NCI-H2171 (cell line): ENCODE data around the gene FADS3.
A peak's percentile ranks its signal among the peaks of the same experiment; 100 is the strongest.

Experiments used
- DNase-seq: peaks from one replicate; lab custom pipeline; 2025; lab: John Stamatoyannopoulos, UW

FADS3 gene

DNA sequence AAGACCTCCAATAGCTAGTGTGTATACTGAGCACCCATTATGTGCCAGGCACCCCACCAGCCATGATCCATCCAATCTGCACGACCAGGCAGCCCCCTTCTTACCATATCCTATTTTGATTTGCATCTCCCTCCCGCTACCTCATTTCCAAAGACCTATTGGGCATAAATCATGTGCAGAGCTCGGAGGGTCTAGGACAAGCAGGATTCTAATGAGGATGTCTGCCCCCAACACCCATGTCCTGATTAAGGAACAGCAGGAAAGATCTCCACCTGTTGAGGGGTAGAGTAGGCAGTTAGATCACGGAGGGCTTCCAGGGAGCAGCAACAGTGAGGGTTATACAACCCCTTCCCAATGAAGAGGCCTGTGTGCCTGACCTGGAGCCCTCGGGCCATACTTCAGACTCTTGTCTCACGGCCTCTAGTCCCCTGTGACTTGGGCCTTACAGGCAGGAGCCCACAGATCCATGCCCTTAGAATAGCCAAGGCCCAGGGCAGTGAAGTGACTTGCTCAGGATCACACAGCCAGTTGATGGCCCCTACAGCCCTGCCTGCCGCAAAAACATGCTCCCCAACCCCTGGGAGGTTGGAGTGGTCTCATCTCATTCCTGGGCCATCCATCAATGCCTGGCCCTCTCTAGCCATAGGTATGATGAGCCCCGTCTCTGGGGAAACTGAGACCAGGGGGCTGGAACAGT lies 22.5 kb upstream of the FADS3 start:
- DNase-seq: no peak

DNA sequence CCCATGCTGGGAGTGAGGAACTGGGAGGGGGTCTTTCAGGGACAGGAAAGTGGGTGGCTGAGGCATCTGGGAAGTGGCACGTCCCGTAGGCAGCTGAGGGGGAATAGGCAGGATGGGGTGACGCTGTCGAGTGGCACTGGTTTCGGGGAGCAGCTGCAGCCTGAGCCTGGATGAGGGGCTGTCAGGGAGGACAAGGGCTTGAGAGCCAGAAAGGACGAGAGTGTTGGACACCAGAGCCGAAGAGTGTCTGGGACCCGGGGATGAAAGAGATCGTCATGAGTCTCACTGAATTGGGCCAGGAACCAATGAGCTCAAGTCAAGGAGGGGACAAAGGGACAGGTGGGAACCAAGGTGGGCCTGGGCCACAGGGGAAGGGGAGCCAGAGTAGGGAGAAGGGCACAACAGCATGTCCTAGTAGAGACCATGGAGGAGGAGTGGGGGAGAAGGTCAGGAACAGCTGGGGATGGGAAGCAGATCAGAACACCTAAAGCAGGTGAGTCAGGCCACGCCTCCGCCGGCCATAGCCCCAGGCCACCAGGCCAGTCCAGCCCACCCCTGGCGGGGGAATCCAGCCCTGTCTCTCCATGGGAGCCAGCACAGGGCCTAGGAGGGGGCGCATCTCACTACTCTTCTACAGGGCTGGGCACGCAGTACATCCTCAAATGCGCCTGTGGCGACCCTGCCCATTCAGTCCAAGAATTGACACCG lies 21.8 kb upstream of the FADS3 start:
- no peak for DNase-seq

- no peak for DNase-seq
These were observed 21.2 kb upstream of the FADS3 start for GRCh38 chr11:61912530-61912898.

DNA sequence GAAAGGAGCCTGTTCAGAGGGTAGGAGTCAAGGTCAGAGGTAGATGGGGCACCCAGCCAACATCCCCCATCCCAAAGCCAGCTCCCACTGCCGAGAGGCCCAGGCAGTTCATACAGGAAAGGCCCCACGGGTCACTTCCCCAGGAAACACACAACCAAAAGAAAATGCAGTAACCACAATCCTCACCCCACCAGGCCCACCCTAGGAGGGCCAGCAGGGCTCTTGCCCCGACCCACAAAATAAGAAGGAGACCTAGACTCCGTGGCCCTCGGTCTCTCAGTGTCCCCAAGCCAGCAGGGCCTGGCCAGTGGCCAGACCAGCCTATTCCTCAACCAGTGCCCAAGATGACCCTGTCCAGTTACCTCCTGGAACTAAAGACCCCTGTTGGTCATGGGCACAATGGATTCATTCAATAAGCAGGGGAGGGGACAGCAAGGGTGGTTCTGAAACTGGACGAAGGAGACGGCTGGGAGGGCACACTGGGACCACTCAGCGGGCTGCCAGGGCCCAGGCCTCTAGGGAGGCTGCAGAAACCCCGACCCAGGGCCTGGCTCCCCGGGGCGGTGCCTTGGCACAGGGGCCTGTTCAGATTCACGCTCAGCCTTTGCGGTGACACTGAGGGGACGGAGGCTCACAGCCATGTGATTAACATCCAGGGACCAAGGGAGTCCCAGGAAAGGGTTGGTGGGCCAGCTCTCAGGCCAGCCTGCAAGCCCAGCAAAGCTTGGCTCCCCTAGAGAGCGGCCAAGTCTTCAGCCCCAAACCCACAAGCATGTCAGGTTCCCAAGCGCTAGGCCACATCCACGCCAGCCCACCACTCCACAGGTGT lies 20.6 kb upstream of the FADS3 start:
- no peak for DNase-seq

DNA sequence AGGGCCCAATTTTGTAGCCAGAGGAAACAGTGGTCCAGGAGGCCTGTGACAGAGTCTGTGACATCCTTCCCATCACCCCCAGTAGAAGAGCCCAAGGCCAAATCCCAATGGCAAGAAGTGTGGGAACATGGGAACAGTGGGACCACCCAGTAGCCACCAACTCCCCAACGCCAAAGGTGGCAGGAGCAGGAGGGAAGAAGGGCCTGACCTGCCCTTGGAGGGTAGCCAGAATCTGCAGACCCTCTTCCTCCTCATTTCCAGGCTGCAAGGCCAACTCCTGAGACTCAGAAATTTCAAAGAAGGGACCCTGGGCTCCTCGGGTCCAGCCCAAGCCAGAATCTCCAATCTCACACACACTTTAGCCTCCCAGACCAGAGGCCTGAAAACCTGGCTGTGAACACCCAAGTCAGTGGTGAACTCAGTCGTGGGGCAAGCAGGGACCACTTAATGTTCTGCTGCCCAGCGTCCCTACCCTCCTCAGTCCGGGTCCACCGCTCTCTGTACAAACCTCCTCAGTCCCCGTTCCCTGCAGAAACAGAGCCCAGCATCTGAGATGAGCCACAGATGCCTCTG lies 19.9 kb upstream of the FADS3 start:
- DNase-seq: no peak

DNA sequence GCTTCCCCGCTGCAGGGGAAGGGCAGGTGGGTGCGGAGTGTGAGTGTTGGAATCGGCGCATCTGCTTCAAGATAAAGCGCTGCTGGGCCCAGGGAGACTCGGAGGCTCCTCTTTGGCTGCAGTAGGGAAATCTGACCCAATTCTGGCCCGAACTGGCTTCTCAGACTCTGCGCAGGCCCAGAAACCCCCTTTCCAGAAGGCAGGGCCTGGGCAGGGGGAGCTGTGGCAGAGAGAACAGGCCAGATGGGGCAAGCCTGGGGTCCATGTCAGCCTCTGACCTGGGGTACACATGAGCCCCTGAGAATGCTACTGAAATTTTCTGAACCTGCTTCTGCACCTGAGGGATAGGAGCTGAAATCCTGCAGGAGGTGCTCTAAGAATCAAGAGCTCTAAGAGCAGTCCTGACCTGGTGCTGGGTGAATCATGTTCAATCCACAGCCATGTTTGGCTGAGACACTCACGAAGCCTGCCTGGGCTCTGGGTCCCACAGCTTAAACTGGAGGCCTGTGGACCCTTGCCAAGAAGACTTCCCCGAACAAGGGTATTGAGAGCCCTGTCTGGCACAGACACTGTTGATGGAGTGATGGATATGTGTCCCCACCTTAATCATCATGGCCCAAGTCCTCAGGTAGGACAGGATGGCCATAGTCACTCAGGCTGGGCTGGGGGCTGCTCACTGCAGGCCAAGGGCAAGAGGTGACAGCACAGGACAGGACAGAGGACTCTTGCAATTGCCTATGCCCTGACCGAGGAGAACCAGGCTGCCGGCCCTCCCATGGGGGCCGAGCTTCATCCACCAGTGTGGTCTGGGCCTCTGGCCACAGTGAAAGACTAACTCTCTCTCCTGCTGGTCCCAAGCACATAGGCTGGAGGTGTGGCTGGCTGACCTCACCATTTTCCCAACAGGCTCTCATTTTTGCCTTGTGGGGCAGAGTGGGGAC lies 19.1 kb upstream of the FADS3 start:
- no peak for DNase-seq

DNA sequence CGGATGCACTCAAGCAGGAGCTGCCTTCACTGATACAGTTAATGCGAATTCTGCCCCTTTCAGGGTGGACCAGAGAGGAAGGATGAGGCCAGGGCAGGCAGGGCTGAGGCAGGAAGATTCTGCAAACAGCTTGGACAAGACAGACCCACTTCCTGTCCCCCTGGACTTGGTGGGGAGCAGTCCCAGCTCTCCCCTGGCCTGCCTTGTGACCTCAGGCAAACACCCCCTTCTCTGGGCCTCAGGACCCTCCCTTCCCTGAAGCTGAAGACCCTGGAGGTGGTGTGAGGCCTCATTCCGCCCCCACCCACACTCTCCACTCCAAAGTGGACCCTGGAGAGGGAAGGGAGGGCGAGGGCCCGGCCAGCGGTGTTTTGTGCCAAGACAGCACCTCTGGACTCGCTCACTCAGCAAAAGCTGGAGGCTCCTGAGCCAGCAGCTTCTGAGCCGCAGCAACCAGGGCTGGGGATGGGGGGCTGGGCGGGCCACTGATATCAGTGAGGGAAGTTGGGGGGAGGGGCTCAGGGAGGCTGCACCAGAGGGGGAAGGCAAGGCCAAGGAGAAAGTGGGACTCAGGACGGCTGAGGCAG lies 17.5 kb upstream of the FADS3 start:
- no peak for DNase-seq

DNA sequence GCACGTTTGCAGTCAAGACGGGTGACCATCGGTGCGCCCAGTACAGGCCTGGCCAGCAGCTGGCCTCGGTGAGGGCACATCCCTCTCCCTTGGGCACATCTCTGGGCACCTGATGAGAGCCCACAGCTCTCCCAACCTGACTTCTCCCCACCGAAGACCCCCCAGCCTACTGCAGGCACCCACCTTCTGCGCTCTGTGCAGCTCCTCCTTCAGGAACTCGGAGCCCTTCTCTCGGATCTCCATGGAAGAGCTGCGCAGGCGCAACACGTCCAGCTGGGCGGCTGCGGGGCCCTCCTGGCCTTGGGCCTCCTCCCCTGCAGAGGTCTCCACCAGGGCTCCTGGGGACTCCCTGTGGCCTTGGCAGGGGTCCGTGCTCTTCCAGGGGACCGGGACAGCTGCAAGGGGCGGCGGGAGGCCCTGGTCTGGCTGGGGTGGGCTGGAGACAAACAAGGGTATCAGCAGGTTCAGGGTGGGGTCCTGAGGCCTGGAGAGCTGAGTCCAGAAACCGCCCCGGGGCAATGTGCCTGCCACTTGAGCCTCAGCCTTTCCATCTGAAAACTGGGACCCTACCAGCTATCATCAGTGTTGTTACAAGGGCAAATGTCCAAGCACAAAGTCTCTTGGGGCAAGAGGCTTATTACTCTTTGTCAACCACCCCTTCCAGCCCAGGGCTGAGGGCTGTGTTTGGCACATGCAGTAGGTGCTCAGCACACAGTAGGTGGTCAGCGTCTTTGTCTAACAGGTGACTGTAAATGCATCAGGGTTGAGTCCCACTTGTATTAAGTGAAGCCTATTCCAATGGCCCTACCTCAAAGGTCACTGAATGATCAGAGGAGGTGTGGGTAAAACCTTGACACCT lies 16.8 kb upstream of the FADS3 start:
- DNase-seq: no peak

DNA sequence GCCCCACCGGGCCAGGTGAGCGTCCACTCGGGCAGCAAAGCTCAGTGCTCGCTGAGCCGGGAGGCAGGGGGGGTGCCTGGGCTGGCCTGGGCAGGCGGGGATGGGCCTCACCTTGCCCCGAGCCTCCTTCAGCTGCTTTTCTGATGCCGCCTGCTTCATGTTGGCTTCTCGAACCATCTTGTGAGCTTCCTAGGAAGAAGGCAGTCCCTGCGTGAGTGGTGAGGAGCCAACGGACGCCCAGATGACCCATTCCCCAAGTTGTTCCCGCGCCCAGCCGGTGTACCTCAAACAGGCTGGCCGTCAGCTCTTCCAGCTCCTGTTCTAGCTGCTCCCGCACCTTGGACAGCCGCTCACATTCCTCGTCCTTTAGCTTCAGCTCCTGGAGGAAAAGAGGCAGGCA lies 15.9 kb upstream of the FADS3 start:
- DNase-seq: no peak

GRCh38 chr11:61906522-61906909 lies 15.2 kb upstream of the FADS3 start:
- no peak for DNase-seq

DNA sequence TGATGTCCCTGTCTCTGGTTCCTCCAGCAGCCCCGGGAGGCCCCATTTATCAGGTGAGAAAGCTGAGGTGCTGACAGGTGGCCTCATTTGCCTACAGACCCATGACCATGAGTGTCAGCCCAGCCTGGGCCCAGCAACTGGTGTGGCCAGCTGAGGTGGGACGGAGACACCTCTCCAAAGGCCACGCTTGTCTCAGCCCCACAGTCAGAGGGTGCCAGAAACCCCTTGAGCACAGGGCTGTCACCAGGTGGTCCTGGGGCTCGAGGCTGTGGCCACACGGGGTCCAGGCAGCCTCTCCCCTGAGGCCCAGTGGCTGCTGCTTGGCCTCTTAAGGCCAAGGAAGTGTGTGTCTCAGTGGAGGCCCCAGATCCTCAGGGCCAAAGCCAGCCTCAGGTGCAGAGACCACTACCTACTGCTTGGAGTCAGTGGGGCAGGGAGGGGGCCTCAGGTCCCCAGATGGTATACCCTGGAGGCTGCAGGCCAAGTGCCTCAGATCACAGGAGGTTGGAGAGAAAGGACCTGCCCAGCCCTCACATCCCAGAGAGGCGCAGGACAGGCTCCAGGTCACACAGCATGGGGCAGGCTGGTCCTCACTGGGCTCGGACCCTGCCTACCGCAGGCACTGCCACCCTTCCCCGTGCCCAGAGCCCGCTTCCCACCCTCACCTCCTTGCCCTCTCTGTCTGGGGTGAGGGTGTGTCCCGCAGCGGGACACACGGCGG lies 14.6 kb upstream of the FADS3 start:
- DNase-seq: no peak

GRCh38 chr11:61905067-61905696 lies 13.8 kb upstream of the FADS3 start:
- DNase-seq: no peak

DNA sequence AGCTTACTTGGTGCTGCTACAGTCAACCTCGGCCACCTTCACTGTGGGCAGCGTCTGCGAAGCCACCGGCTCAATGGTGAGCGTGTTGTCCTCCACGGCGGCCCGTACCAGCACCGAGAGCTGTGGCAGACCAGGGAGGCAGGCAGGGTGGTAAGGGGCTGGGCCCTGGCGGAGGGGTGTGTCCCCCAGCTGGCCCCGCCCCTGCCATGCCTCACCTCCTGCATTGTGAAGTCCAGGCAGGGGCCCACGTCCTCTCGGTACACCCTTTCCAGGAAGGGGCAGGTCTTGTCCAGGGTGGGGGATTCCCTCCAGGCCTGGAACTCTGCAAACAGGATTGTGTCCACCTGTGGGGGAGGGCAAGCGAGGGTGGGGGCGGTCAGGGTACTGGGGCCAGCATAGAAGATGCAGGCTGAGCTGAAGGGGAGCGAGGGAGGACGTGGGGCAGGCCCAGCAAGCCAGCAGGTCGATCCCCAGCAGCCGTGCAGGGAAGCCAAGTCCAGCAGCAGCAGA lies 13.2 kb upstream of the FADS3 start:
- no peak for DNase-seq

DNA sequence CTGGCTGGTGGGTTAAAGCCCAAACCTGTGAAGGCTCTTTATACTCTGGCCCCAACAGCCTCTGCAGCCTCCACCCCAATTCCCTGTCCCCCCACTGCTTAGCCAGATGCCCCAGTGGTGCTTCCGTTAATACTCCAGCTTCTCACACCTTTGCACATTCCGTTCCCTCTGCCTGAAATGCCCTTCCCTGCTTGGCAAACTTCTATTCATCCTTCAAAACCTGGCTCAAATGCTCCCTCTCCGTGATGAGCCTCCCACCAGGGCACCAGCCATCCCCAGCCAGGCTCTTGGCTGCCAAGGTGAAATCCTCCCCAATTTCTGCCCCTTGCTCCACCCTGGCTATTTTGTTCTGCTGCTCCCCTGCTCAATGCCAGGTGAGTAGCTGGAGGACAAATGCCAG lies 12.5 kb upstream of the FADS3 start:
- DNase-seq: no peak

GRCh38 chr11:61902313-61902712 lies 11.0 kb upstream of the FADS3 start:
- no peak for DNase-seq

- DNase-seq: no peak
These were observed 10.1 kb upstream of the FADS3 start for GRCh38 chr11:61901397-61901796.

GRCh38 chr11:61900251-61900650 lies 8.9 kb upstream of the FADS3 start:
- DNase-seq: no peak

DNA sequence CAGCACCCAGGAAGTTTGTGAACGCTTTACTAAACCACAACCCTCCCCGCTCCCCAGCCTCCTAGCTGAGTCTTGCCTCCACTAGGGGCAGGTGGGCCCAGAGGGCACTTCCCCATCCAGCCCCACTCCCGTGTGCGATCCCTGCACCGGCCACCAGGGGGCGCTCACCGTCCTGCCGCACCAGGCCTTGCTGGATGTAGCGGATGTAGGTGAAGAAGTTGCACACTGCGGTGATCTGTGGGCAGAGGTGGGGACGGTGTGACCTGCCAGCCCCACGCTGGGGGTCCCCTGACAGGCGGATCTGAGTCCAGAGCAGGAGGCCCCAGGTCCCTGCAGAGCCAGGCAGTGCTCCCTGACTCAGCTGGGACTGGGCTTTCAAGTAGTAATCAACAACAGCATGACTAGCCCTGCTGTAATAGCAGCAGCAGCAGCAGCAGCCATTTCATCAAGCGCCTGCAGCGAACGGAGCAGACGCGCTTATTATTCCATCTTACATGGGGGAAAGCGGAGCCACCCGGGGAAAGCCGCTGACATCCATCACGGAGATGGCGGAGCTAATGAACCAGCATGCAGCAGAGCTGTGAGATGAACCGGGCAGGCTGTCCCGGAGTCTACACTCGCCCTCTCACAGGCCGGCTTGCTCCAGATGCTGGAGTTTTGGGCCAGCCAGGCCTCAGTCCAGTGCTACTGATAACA lies 7.9 kb upstream of the FADS3 start:
- DNase-seq: peak; percentile 30
